Activated CD8-positive, alpha-beta memory T cell treated with anti-CD3 and anti-CD28 coated beads, Interleukin-2, amount 50 U/mL, for 24 hours (primary cell): Measurements from ENCODE around the gene TGFB2.

ENCODE experiments used
- DNase-seq: peaks from one replicate; pipeline ENCODE4 v3.0.0-alpha.2; 2020; ENCODE audit errors: extremely low read depth

Gene TGFB2

DNA sequence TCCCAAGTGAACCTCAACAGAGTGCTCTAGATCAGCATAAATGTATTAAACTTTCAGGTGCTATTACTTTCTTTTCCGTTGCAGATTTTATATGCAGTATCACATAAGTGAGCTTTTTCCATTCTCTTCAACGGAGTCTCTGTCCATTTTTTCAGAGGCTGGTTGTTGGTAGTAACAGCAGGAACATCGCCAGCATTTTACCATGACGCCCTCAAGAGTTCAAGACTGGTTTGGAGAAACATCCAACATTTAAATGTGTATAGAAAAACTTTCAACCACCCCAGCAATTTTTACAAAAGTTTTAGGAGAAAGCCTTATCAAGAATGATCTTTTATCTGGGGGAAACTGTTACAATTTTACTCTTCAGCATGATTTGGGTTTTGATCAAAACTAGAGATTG lies 117.0 kb downstream of the TGFB2 start:
- no peak for DNase-seq

DNA sequence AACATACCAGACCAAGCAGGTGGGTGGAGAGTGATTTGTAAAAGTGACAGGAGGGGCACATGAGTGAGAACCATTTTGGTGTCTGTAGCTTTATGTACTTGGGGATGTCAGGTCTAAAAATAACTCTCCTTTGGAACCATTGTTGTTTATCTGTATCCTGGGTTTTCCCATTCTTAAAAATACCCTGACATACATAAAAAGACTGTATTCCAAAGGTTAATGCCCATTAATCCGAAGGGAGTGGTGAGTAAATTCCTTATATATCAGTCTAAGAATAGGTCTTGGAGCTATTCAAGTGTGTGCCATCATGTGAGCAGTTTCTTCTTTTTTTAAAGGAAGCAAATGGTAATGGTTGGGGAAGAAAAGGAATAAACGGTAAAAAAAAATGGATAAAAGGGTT lies 117.5 kb downstream of the TGFB2 start:
- no peak for DNase-seq

DNA sequence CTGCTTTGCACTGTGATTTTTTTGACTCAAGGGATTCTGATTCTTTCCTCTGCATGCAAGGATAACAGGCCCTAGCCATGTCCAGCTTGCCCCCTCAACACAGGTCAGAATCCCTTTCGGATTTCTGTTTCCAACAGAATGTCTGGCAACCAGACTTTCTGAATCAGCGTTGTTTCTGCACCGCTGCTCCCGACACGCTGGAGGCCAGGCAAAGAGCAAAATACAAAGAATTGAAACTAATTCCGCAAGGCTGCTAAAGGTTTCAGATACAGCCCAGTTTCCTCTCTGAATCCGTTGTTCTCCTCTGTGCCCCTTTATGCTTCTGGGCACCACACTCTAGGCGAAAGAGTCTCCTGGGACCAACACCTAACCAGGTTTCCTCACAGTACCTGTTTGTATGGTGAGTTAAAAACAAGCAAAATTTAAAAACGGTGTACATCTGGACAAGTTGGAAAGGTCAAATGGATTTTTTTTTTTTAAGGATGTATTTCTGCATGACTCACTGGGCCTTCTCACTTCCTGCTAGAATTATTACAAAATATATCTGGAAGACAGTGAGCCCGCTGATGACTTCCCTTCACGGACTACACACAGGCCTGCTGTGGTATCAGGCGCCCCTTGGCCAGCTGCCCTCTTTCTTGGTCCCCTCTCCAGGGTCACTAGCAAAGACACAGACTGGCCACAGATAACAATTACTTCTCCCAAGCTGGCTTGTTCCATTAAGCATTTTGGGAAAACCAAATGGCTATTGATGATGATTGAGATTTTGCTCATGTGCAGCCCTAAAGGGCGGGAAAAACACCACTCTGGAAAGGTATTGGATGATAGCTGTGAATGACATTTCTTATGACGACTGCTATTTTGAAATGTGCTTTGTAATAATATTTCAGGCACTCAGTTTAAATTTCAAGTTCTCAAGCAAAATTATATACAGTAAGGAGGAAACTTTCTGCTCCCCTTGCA lies 118.3 kb downstream of the TGFB2 start:
- DNase-seq, result no peak

DNA sequence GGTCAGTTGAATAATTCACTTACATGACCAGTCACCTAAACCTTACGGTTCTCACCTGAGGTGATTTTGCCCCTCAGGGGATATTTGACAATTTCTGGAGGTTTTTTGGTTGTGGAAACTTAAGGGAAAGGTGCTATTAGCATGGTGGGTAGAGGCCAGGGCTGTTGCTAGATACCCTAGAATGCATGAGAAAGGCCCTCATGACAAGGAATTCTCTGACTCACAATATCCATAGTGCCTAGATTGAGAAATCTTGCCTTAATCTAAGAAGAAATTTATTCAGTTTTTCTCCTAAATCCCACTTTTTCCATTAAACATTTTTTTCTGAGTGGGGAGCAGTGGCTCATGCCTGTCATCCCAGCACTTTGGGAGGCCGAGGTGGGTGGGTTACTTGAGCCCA lies 119.7 kb downstream of the TGFB2 start:
- DNase-seq, result no peak

DNA sequence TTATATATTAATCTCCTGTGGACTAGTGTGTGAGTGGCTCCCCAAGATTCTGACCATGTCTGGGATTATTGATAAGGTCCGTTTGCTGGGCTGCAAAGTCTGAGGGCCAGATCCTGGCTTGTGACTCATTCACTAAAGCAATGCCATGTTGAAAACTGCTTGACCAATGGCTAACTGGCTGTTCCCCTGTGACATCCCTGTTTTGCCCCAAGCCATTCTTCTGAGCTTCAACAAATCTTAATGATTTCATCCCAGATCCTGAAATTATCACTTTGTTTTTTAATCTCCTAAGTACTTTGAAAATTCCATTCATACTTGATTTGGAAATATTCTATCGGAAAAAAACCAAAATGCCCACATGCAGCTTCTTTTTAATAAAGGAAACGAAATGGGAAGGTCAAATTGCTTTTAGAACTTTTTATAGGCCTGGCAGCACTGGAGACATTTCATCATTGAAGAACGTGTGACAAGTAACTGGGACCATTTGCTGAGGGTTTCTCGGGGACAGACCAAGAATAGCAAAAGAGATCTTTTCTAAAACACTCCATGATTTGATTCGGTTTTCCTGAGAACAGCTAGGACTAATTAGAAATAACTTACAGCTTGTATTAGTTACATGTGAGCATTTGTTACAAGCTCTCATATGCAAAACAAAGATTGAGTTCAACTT lies 121.3 kb downstream of the TGFB2 start:
- no peak for DNase-seq

DNA sequence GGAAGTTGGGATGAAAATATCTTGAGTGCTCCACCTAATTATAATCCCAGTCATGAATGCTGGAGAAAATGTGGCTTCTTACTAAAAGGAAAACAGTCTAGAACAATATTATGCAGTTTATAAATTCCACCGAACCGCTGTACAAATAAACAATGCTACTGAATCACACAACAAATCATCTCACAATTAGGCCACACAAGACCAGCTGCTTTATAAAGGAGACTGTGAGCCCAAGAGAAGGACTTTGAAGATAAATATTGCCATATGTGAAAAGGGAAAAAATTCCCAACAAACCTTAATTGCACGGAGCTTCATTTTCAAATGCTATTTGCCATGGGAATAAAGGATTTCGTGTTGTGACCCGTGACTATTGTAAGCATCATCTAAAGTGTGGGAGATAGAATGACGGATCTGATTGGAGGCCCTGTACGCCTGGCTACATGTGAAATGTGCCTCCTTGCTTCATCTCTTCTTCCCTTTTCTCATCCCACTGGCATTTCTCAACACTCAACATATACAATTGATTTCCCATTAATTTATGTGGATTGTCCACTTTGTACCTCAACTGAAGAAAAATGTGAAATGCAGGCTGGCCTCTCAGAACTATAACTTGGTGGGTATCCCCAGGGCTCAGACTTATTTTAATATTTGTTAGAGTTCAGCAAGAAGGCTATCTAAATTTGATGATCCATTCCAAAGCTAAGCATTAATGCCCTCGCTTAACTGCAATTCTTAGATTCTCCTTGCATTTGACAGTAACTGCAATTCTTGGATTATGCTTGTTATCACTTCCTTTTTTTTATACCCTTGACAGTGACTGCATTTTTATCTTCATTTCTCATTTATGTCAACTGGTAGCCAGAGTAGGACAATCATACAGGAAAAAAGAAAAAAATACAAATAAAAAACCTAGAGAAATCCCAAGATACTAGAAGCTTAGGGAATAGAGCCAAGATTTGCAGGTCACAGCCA lies 122.3 kb downstream of the TGFB2 start:
- DNase-seq, result no peak

DNA sequence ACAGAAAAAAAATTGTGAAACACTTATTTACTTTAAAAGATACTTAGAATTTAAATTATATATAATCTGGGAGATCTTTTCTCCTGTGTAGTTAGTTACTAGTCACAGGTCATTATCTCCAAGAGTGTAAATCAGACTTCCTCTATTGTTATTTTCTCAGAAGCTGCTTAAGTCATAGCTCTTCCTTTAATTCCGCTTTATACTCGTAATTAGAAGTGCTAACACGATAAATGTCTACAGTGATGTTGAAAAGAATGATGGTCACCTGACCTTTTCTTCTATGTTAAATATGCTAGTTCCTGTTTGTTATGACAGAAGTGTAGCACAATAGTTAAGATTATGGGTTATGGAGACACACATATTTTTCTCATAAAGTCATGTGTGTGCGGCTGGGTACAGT lies 123.6 kb downstream of the TGFB2 start:
- DNase-seq, result no peak

DNA sequence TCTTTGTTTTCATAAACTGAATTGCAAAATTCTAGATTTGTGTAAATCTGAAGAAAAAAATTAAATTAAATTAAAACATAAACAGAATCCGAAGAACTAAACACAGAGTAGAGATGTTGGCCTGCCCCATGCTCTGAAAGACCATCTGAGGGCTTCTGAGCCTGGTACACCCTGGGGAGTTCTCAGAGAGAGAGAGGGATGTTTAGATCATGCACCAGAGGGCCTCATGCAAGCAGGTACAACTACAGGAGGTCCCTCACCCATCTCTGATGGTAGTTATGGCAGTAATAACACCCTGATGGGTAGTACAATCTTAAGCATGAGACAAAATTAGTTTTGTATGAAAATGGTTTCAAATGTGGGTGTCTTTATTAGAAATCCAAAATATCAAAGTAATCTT lies 127.7 kb downstream of the TGFB2 start:
- no peak for DNase-seq

DNA sequence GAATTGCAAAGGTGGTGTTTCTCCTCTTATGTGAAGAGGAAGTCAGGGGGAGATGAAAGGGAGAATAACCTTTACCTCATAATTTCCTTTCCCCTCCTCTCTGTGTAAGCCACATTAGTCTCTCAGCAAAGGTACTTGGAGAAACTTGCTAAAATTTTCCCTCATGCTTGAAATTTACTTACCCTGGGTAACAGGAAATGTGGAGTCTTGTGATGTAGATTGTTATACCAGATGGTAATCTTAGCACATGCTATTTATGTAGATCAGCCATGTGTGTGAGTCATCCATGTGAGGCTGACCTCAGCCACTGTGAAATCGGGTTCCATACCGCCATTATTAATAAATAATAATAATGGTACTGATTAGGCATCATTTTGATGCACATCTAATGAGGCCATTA lies 128.4 kb downstream of the TGFB2 start:
- DNase-seq, result no peak

DNA sequence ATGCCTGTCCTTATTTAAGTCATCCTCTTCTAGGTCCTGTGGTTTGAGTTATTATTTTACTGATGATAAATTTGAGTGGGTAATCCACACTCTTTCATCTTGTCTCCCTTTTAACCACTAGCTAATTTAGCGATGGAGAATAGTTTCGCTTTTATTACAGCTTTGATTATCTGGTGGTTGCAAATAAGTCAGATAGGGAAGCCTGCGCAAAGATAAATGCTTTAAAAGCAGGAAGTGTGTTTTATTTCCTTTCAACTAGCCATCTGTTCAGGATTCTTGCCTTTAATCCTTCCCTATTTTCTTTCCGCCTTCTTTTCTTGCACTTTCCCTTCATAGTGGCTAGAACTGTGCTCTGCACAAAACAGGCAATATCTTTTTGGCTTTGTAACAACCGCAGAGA lies 129.0 kb downstream of the TGFB2 start:
- no peak for DNase-seq

DNA sequence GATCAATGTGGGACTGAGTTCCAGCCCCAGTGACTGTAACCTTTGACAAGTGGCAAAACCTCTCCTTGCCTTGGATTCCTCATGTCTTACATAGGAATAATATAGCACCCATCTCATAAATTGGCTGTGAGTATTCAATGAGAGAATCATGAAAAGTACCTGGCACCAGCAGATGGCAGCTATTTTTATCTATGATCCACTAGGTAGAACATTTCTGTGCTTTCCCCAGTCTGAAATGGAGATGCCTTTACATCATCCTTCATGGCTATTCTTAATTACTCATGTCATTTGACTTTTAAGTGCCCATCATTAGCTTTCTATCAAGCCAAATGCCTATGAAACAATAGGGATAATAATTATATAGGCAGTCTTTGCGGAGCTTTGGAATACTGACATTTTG lies 130.1 kb downstream of the TGFB2 start:
- DNase-seq, result no peak

DNA sequence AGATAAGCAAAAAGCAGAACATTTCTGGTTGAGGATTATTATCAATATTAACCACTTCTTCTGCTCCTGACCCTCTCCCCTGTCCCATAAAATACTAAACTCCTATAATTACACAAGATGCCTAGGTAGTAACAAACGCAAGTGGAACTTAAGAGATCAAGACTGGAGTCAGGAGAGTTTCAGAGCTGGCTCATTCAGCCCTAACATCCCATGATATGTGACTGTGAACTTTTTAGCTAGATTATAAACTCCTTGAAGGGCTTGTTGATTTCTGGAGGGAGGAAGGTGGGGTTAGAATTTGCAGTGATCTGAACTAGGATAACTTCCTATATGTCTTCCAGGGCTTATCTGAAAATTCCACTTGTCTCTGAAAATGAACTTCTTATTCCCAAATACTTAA lies 130.6 kb downstream of the TGFB2 start:
- DNase-seq, result no peak

DNA sequence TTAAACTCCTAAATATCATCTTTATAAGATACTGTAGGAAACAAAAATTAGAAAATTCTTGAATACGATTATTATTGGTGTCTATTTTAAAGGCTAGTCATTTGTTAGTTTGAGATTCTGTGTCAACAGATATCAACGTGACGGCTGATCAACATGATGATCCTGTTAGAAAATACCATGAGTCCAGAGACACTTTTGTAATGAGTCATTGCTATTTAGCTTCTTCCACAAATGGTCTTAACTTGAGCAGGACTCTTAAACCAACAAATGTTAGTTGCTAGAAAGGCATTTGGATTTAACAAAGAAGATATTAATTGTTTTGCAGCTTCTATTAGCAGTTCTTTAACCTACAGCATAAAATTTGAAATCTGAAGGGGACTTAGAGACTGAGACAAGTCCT lies 131.2 kb downstream of the TGFB2 start:
- no peak for DNase-seq

DNA sequence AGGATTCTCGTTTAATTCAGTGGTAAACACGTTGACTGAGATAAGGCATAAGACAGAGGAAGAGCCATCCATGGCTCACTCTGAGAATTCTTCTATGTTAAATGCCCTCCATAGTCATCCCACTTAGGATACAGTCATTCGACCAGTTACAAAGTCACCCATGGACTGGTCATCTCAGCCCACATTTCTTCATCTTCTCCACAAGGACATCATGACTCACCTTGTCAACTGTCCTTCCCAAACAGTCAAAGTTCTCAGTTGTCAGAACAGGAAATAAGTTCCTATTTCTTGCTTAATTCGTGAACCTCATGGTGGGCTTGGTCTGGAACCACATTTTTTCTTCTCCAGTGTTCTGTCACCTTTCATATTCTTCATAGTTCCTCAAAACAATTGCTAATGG lies 133.2 kb downstream of the TGFB2 start:
- DNase-seq, result no peak

DNA sequence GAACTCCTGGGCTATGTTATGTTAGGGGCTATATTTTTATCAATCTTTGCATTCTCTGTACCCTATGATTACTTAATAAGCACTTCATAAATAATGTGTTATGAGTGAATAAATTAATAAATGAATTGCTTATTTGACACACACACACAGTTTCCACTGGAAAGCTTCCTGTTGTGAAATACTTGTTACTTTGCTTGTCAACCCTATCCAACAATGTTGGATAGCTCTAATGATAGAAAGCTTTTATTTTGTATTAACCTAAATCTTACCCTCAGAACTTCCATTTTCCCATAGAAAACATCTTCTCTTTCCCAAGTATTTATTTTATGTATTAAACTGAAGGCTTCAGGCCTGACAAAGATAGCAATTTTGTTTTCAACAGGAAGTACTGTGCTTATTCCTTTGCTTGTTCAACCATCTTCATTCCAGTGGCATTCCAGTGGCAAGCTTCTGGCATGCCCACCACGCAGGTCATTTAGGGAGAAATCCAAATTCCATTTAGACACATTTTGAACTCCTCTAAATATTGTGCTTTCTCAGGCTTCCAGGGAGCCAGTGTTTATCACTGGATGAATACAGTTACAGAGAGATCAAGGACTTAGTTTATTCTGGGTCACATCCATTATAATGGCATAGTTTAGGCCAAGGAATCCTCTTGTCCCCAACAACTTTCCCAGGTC lies 134.4 kb downstream of the TGFB2 start:
- DNase-seq, result no peak

DNA sequence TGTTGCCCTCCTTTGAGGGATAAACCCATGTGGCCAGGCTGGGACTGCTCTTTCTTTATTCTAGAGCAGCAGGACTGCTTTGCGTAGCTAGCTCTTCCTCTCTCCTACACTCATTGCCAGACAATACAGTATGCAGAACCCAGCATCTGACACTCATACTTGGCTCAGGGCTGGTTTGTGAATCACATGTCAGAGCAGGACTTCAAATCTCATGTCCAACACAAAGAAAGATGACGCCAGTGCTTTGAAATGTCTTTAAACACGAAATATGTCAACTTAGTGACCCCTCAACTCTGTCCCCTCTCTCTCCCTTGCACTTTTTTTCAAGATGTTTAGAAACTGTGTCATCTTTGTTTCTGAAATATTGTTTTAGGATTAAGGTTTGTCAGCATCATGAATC lies 135.0 kb downstream of the TGFB2 start:
- DNase-seq, result no peak

DNA sequence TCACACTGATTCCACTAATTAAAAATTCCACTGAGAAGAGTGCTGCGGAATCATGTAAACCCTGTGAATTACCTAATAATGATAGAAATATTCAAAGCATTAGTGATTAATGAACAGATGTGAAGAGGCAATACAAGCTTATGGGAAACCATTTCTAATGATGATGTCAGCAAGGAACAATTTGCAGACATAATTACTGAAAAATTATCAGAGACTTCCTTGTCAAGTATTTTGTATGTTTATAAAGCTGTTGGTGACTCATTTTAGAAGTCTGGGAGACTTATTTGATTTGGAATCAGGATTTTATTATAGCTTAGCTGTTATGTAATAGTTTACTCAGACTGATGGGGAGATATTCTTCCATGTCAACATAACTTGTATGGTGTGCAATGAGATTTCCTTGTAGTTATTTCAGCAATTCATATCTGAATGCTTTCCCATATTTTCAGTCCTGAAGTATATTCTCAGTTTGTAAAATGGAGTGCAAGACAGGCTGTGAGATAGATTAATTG lies 135.5 kb downstream of the TGFB2 start:
- no peak for DNase-seq

DNA sequence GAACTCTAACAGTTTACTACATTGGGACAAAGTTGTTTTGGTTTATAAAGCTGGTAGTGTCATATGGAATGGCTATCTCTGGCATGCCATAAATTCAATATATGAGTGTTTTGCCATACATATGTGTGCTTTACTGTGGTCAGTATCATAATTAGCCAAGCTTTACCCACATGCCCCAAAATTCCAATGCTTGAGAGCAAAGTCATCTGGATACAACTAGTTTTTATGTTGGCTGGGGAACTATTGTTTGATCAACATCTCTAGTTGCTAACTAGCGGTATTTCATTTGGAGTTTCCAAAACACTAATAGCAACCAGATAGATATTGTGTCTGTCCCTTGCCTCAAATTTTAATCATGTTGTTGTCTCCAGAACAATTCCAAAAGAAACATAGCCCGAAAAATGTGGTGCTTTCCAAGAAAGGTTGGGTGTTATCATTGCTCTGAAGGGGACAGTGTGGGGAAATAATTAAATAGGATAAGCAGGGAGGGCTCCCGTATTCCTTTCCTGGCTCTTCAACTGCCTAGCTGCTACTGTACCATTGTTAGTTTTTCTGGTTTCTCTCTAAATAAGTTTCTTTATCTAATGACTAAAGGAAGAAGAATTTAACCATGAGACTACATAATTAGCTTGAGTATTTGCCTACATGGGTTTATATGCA lies 136.1 kb downstream of the TGFB2 start:
- DNase-seq, result no peak

DNA sequence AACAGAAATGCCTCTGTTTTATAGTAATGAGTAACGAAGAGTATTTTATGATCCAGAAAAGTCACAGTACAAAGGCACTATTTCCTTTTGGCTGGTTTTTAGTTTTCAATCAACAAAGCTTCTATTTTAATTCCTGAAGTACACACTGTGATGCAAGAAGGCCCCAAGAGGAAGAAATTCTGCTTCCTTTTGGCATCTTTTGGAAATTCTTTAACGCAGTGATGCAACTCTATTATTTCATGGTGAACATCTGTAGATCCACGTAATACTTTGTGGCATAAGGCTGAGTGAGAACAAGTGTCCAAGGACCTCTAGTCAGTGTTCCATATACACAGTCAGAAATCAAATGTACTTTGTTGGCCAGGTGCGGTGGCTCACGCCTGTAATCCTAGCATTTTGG lies 137.5 kb downstream of the TGFB2 start:
- DNase-seq, result no peak

DNA sequence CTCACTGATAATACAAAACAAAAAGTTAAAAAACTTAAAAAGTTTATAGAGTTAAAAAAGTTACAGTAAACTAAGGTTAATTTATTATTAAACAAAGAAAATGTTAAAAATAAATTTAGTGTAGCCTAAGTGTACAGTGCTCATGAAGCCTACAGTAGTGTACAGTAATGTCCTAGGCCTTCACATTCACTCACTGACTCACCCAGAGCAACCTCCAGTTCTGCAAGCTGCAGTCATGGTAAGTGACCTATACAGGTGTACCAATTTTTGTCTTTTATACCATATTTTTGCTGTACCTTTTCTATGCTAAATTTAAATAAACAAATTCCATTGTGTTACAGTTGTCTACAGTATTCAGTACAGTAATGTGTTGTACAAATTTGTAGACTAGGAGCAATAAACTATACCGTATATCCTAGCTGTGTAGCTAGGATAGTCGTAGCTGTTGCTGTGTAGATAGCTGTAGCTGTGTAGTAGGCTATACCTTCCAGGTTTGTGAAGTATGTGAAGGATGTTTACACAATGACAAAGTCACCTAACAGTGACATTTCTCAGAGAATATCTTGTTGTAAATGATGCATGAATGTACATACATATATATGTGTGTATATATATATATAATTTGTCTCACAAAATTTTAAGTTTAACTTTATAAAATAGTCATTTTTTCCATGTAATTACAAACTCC lies 140.2 kb downstream of the TGFB2 start:
- DNase-seq, result no peak
